Esophagus squamous epithelium (tissue), 4 donors: ENCODE measurements around the gene NOCT.

Experiments
- CTCF ChIP-seq, 6 experiments: fragments of 450-650 bp in 4 of 6; fragments of 200-600 bp in 2 of 6; sonication (generic) in 2 of 6; IDR thresholded peaks; one replicate each; pipeline ENCODE4 v1.5.1; 2016 to 2019; ENCODE audit warnings: antibody characterized with exemption in 6 of 6, mild to moderate bottlenecking in 4 of 6, moderate library complexity in 4 of 6
- POLR2A ChIP-seq, 4 donors: fragments of 450-650 bp; IDR thresholded peaks; one replicate each; pipeline ENCODE4 v1.6.1; 2017; ENCODE audit warnings: antibody characterized with exemption in 4 of 4, mild to moderate bottlenecking in 4 of 4, moderate library complexity in 3 of 4

- TF ChIP-seq POLR2A (IDR thresholded peaks at IDR 0.05) (peak in 2 of 4 donors; percentile 16 to 38), CTCF (IDR thresholded peaks at IDR 0.05) (peak in 2 of 6 experiments; percentile 24 to 25)
Observed at GRCh38 chr4:139082750-139083606, 67.4 kb downstream of the NOCT start.
